HEK293 (cell line): Measurements from ENCODE around the gene CARD6.

Experiments used
- CTCF ChIA-PET: fragments of 350-600 bp; formaldehyde crosslinking; extraction: SDS; loops from one replicate; lab custom pipeline; 2021; ENCODE audit warnings: antibody characterized with exemption; lab: Yijun Ruan, JAX
- POLR2A ChIA-PET: fragments of 300-600 bp; formaldehyde crosslinking; extraction: SDS; loops from one replicate; lab custom pipeline; 2020; ENCODE audit warnings: antibody characterized with exemption, inconsistent platforms; lab: Yijun Ruan, JAX
- H3K27ac ChIP-seq: fragments of 200-500 bp; sonication (Bioruptor generic); 2 replicates; pipeline ENCODE4 v1.5.1; 2014; ENCODE audit warnings: low read depth, low read length, control low read depth, inconsistent platforms; ENCODE audit errors: extremely low read depth
- H3K36me3 ChIP-seq, 2 experiments: fragments of 200-500 bp in 1 of 2; sonication (Bioruptor generic) in 1 of 2; 1 replicate in 1 of 2; 2 replicates in 1 of 2; pipeline ENCODE4 v1.5.1; 2014 to 2017; ENCODE audit warnings: inconsistent platforms in 2 of 2, low read length in 2 of 2; ENCODE audit not compliant: control insufficient read depth in 2 of 2, insufficient read depth in 1 of 2
- H3K4me1 ChIP-seq: fragments of 200-500 bp; sonication (Bioruptor generic); 2 replicates; pipeline ENCODE4 v1.5.1; 2014; ENCODE audit warnings: mild to moderate bottlenecking, low read length, inconsistent platforms; ENCODE audit not compliant: control insufficient read depth, insufficient read depth
- H3K4me3 ChIP-seq: 2 replicates; pipeline ENCODE4 v1.5.1; 2011; ENCODE audit warnings: low read depth, mild to moderate bottlenecking, control low read depth, low read length, moderate library complexity
- H3K9me3 ChIP-seq: fragments of 200-500 bp; sonication (Bioruptor generic); 2 replicates; pipeline ENCODE4 v1.5.1; 2014; ENCODE audit warnings: low read depth, low read length, inconsistent platforms; ENCODE audit not compliant: control insufficient read depth, insufficient read depth
- EGR2 ChIP-seq: fragments of 450-650 bp; formaldehyde crosslinking; IDR thresholded peaks from 2 replicates; pipeline ENCODE4 v1.5.1; 2016; ENCODE audit warnings: low read depth, missing biosample characterization, missing genetic modification characterization
- HOXC10 ChIP-seq: sonication (generic); formaldehyde crosslinking; IDR thresholded peaks from 2 replicates; pipeline ENCODE4 v1.8.1; 2023; ENCODE audit warnings: mild to moderate bottlenecking, missing genetic modification reagents
- KLF16 ChIP-seq: fragments of 450-650 bp; formaldehyde crosslinking; IDR thresholded peaks from 2 replicates; pipeline ENCODE4 v1.5.1; 2017; ENCODE audit warnings: missing biosample characterization, missing genetic modification characterization
- KLF8 ChIP-seq: fragments of 450-650 bp; formaldehyde crosslinking; IDR thresholded peaks from 2 replicates; pipeline ENCODE4 v1.5.1; 2016; ENCODE audit warnings: missing biosample characterization, missing genetic modification characterization
- SALL2 ChIP-seq: fragments of 450-650 bp; formaldehyde crosslinking; IDR thresholded peaks from 2 replicates; pipeline ENCODE4 v1.5.0; 2017; ENCODE audit warnings: missing biosample characterization, mild to moderate bottlenecking, missing genetic modification characterization, borderline replicate concordance
- TRIM28 ChIP-seq: IDR thresholded peaks from 2 replicates; pipeline ENCODE4 v1.6.1; 2011; ENCODE audit warnings: low read length, control low read depth, borderline replicate concordance
- WT1 ChIP-seq: fragments of 450-650 bp; formaldehyde crosslinking; IDR thresholded peaks from 2 replicates; pipeline ENCODE4 v1.5.1; 2016; ENCODE audit warnings: missing biosample characterization, missing genetic modification characterization
- YY2 ChIP-seq: fragments of 450-650 bp; formaldehyde crosslinking; IDR thresholded peaks from 2 replicates; pipeline ENCODE4 v1.5.1; 2016; ENCODE audit warnings: missing biosample characterization, missing genetic modification characterization
- ZEB2 ChIP-seq: fragments of 450-650 bp; formaldehyde crosslinking; IDR thresholded peaks from 2 replicates; pipeline ENCODE4 v1.5.1; 2016; ENCODE audit warnings: missing biosample characterization, missing genetic modification characterization
- ZFP41 ChIP-seq: fragments of 450-650 bp; formaldehyde crosslinking; IDR thresholded peaks from 2 replicates; pipeline ENCODE4 v1.5.1; 2016; ENCODE audit warnings: missing biosample characterization, missing genetic modification characterization, borderline replicate concordance
- ZNF138 ChIP-seq: fragments of 450-650 bp; formaldehyde crosslinking; IDR thresholded peaks from 2 replicates; pipeline ENCODE4 v1.5.1; 2016; ENCODE audit warnings: missing biosample characterization, missing genetic modification characterization, borderline replicate concordance
- ZNF157 ChIP-seq: fragments of 450-650 bp; formaldehyde crosslinking; IDR thresholded peaks from 2 replicates; pipeline ENCODE4 v1.5.1; 2016; ENCODE audit warnings: missing biosample characterization, missing genetic modification characterization
- ZNF175 ChIP-seq: fragments of 450-650 bp; formaldehyde crosslinking; IDR thresholded peaks from 2 replicates; pipeline ENCODE4 v1.5.1; 2016; ENCODE audit warnings: missing biosample characterization, missing genetic modification characterization
- ZNF2 ChIP-seq: fragments of 450-650 bp; formaldehyde crosslinking; IDR thresholded peaks from 2 replicates; pipeline ENCODE4 v1.5.1; 2016; ENCODE audit warnings: missing biosample characterization, missing genetic modification characterization
- ZNF214 ChIP-seq: fragments of 450-650 bp; formaldehyde crosslinking; IDR thresholded peaks from 2 replicates; pipeline ENCODE4 v1.5.1; 2017; ENCODE audit warnings: missing biosample characterization, mild to moderate bottlenecking, missing genetic modification characterization, borderline replicate concordance
- ZNF239 ChIP-seq: fragments of 450-650 bp; formaldehyde crosslinking; IDR thresholded peaks from 2 replicates; pipeline ENCODE4 v1.5.1; 2016; ENCODE audit warnings: missing biosample characterization, missing genetic modification characterization
- ZNF248 ChIP-seq: fragments of 450-650 bp; formaldehyde crosslinking; IDR thresholded peaks from 2 replicates; pipeline ENCODE4 v1.5.1; 2017; ENCODE audit warnings: missing biosample characterization, missing genetic modification characterization
- ZNF311 ChIP-seq: fragments of 450-650 bp; formaldehyde crosslinking; IDR thresholded peaks from 2 replicates; pipeline ENCODE4 v1.5.1; 2017; ENCODE audit warnings: missing biosample characterization, missing genetic modification characterization, borderline replicate concordance
- ZNF37A ChIP-seq: fragments of 450-650 bp; IDR thresholded peaks from 2 replicates; pipeline ENCODE4 v1.5.1; 2018; ENCODE audit warnings: missing biosample characterization, missing genetic modification characterization
- ZNF391 ChIP-seq: fragments of 450-650 bp; formaldehyde crosslinking; IDR thresholded peaks from 2 replicates; pipeline ENCODE4 v1.5.1; 2016; ENCODE audit warnings: low read depth, missing biosample characterization, missing genetic modification characterization, borderline replicate concordance
- ZNF433 ChIP-seq: fragments of 450-650 bp; formaldehyde crosslinking; IDR thresholded peaks from 2 replicates; pipeline ENCODE4 v1.5.1; 2016; ENCODE audit warnings: missing biosample characterization, missing genetic modification characterization, low read depth
- ZNF521 ChIP-seq: fragments of 450-650 bp; formaldehyde crosslinking; IDR thresholded peaks from 2 replicates; pipeline ENCODE4 v1.5.1; 2017; ENCODE audit warnings: missing biosample characterization, mild to moderate bottlenecking, missing genetic modification characterization
- ZNF544 ChIP-seq: fragments of 450-650 bp; formaldehyde crosslinking; IDR thresholded peaks from 2 replicates; pipeline ENCODE4 v1.5.0; 2017; ENCODE audit warnings: missing biosample characterization, missing genetic modification characterization
- ZNF585B ChIP-seq: fragments of 450-650 bp; formaldehyde crosslinking; IDR thresholded peaks from 2 replicates; pipeline ENCODE4 v1.5.1; 2016; ENCODE audit warnings: missing biosample characterization, missing genetic modification characterization
- ZNF610 ChIP-seq: fragments of 450-650 bp; formaldehyde crosslinking; IDR thresholded peaks from 2 replicates; pipeline ENCODE4 v1.5.1; 2016; ENCODE audit warnings: missing biosample characterization, missing genetic modification characterization, borderline replicate concordance
- ZSCAN16 ChIP-seq: fragments of 450-650 bp; formaldehyde crosslinking; IDR thresholded peaks from 2 replicates; pipeline ENCODE4 v1.5.1; 2016; ENCODE audit warnings: missing biosample characterization, missing genetic modification characterization
- TF ChIP-seq, protein P1 (sequence below): fragments of 450-650 bp; formaldehyde crosslinking; IDR thresholded peaks from 2 replicates; pipeline ENCODE4 v1.5.1; 2016; ENCODE audit warnings: missing biosample characterization, missing genetic modification characterization
- TF ChIP-seq, protein P2 (sequence below): fragments of 450-650 bp; formaldehyde crosslinking; IDR thresholded peaks from 2 replicates; pipeline ENCODE4 v1.5.1; 2016; ENCODE audit warnings: missing biosample characterization, missing genetic modification characterization

The CARD6 gene

GRCh38 chr5:40906351-40906751, 65.2 kb downstream of the CARD6 start:
- POLR2A ChIA-PET: no interaction called here
- TF ChIP-seq ZNF544 (tag by site-specific recombination): no peak
- peak; percentile 71 for TF ChIP-seq EGR2 (tag by site-specific recombination)
- TF ChIP-seq, all 188 proteins: peak for 1
- Histone ChIP-seq H3K27ac (no peak overlapping the region), H3K9me3 (no peaks in the 10 kb centered on the region), H3K4me3 (no peak overlapping the region), H3K4me1 (no peaks in the 10 kb centered on the region), H3K36me3 (no peaks in the 10 kb centered on the region)
- CTCF ChIA-PET: interaction anchor here (0.7 kb wide), 1 partner anchor 289 kb away, joined by 3 read pairs; no protein-coding TSS in a partner anchor

- TF ChIP-seq ZNF391 (tag by site-specific recombination) (no peak), ZNF433 (tag by site-specific recombination) (no peak), ZNF37A (tag by site-specific recombination) (no peak), ZNF239 (tag by site-specific recombination) (no peak), KLF16 (tag by site-specific recombination) (no peak), ZSCAN16 (tag by site-specific recombination) (no peak), ZNF610 (no peak), ZNF138 (tag by site-specific recombination) (no peak), SALL2 (tag by site-specific recombination) (no peak), ZNF2 (tag by site-specific recombination) (no peak), ZNF214 (tag by site-specific recombination) (no peak), ZNF585B (no peak), ZNF157 (tag by site-specific recombination) (no peak), ZNF521 (tag by site-specific recombination) (no peak)
- TF ChIP-seq, protein P1, sequence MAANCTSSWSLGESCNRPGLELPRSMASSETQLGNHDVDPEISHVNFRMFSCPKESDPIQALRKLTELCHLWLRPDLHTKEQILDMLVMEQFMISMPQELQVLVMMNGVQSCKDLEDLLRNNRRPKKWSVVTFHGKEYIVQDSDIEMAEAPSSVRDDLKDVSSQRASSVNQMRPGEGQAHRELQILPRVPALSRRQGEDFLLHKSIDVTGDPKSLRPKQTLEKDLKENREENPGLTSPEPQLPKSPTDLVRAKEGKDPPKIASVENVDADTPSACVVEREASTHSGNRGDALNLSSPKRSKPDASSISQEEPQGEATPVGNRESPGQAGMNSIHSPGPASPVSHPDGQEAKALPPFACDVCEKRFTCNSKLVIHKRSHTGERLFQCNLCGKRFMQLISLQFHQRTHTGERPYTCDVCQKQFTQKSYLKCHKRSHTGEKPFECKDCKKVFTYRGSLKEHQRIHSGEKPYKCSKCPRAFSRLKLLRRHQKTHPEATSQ (tag by site-specific recombination): no peak
- CTCF ChIA-PET: interaction anchor here (0.5 kb wide), 1 partner anchor 1402 kb away, joined by 4 read pairs; no protein-coding TSS in a partner anchor
- Histone ChIP-seq H3K27ac (no peak within 1 kb of the TSS), H3K9me3 (no peaks in the 10 kb centered on the region), H3K36me3 (no peaks in the 10 kb centered on the region), H3K4me1 (no peaks in the 10 kb centered on the region), H3K4me3 (no peak within 1 kb of the TSS)
- POLR2A ChIA-PET: no interaction called here
Measured at GRCh38 chr5:40909264-40909663, 68.1 kb downstream of the CARD6 start, which contains the start of gene C7. Gene C7, plus strand, starts transcription at chr5:40909497. Its CDS starts 114 bp downstream, at chr5:40909611.

DNA sequence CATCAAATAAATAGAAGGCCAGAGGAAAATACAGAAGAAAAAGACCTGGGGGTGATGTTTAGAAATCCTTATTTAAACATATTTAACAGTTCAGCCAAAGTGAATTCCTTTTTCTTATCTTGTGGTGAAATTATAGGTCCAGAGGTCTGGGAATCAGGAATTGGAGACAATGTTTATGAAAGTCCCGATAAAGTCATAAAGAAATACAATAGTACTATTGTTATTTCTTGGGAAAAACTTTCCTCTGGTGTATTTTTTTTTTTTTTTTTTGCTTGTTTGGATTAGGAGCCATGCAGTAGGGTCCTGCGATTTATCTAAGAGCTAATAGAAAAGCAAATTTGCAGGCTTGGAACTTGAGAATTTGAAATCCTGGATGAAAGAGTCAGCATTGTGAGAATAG, 68.6 kb downstream of the CARD6 start:
- no peak overlapping the region for H3K27ac ChIP-seq
- TF ChIP-seq, protein P2, sequence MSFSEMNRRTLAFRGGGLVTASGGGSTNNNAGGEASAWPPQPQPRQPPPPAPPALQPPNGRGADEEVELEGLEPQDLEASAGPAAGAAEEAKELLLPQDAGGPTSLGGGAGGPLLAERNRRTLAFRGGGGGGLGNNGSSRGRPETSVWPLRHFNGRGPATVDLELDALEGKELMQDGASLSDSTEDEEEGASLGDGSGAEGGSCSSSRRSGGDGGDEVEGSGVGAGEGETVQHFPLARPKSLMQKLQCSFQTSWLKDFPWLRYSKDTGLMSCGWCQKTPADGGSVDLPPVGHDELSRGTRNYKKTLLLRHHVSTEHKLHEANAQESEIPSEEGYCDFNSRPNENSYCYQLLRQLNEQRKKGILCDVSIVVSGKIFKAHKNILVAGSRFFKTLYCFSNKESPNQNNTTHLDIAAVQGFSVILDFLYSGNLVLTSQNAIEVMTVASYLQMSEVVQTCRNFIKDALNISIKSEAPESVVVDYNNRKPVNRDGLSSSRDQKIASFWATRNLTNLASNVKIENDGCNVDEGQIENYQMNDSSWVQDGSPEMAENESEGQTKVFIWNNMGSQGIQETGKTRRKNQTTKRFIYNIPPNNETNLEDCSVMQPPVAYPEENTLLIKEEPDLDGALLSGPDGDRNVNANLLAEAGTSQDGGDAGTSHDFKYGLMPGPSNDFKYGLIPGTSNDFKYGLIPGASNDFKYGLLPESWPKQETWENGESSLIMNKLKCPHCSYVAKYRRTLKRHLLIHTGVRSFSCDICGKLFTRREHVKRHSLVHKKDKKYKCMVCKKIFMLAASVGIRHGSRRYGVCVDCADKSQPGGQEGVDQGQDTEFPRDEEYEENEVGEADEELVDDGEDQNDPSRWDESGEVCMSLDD (tag by site-specific recombination): no peak
- TF ChIP-seq ZNF433 (tag by site-specific recombination) (no peak), KLF8 (tag by site-specific recombination) (no peak), ZEB2 (tag by site-specific recombination) (no peak), YY2 (tag by site-specific recombination) (no peak), ZNF175 (tag by site-specific recombination) (no peak), ZFP41 (tag by site-specific recombination) (no peak), WT1 (tag by site-specific recombination) (no peak), TRIM28 (no peak), HOXC10 (CRISPR knock-in tag) (no peak), ZNF311 (tag by site-specific recombination) (no peak), ZNF239 (tag by site-specific recombination) (no peak), ZNF248 (tag by site-specific recombination) (no peak)
- TF ChIP-seq, all 188 proteins: peak for 0
- CTCF ChIA-PET: no interaction called here
- POLR2A ChIA-PET: no interaction called here
- Histone ChIP-seq H3K36me3 (no peaks in the 10 kb centered on the region), H3K4me1 (no peaks in the 10 kb centered on the region), H3K9me3 (no peaks in the 10 kb centered on the region), H3K4me3 (no peak overlapping the region)
